KMS-11 (cell line): Measurements from ENCODE around the gene UROS.

Experiments
- H2AFZ ChIP-seq: fragments of 200-600 bp; sonication (generic); 2 replicates; pipeline ENCODE4 v1.6.1; 2016; ENCODE audit warnings: antibody characterized with exemption, mixed run types, low read depth
- H3K27ac ChIP-seq: fragments of 200-600 bp; sonication (generic); 2 replicates; pipeline ENCODE4 v1.6.1; 2016; ENCODE audit warnings: mild to moderate bottlenecking, mixed run types
- H3K27me3 ChIP-seq: fragments of 200-600 bp; sonication (generic); 2 replicates; pipeline ENCODE4 v1.6.1; 2017; ENCODE audit warnings: mild to moderate bottlenecking, low read depth, mixed run types, moderate library complexity; ENCODE audit not compliant: insufficient read depth
- H3K36me3 ChIP-seq: fragments of 200-600 bp; sonication (generic); 2 replicates; pipeline ENCODE4 v1.6.1; 2017; ENCODE audit warnings: mild to moderate bottlenecking, mixed run types; ENCODE audit not compliant: insufficient read depth
- H3K4me1 ChIP-seq: fragments of 200-600 bp; sonication (generic); 2 replicates; pipeline ENCODE4 v1.6.1; 2016; ENCODE audit warnings: mild to moderate bottlenecking, low read depth, mixed run types; ENCODE audit not compliant: poor library complexity, severe bottlenecking
- H3K4me2 ChIP-seq: fragments of 200-600 bp; sonication (generic); 2 replicates; pipeline ENCODE4 v1.7.0; 2016; ENCODE audit warnings: mild to moderate bottlenecking, mixed run types
- H3K4me3 ChIP-seq: fragments of 200-600 bp; sonication (generic); IDR thresholded peaks from 2 replicates; pipeline ENCODE4 v1.6.1; 2017; ENCODE audit warnings: low read depth, low read length, mixed read lengths; ENCODE audit not compliant: insufficient read depth
- H3K79me2 ChIP-seq: fragments of 200-600 bp; sonication (generic); 2 replicates; pipeline ENCODE4 v1.6.1; 2016; ENCODE audit warnings: low read depth, mixed run types; ENCODE audit not compliant: insufficient read depth
- H3K9ac ChIP-seq: fragments of 200-600 bp; sonication (generic); 2 replicates; pipeline ENCODE4 v1.6.1; 2016; ENCODE audit warnings: mild to moderate bottlenecking, mixed run types
- H4K20me1 ChIP-seq: fragments of 200-600 bp; sonication (generic); 2 replicates; pipeline ENCODE4 v1.6.1; 2016; ENCODE audit warnings: mild to moderate bottlenecking, mixed run types; ENCODE audit not compliant: insufficient read depth
- CTCF ChIP-seq: fragments of 200-600 bp; sonication (generic); conservative IDR thresholded peaks from 2 replicates; pipeline ENCODE4 v1.6.1; 2017; ENCODE audit warnings: low read depth, mild to moderate bottlenecking, antibody characterized with exemption, low read length, moderate library complexity, mixed read lengths

Gene UROS

DNA sequence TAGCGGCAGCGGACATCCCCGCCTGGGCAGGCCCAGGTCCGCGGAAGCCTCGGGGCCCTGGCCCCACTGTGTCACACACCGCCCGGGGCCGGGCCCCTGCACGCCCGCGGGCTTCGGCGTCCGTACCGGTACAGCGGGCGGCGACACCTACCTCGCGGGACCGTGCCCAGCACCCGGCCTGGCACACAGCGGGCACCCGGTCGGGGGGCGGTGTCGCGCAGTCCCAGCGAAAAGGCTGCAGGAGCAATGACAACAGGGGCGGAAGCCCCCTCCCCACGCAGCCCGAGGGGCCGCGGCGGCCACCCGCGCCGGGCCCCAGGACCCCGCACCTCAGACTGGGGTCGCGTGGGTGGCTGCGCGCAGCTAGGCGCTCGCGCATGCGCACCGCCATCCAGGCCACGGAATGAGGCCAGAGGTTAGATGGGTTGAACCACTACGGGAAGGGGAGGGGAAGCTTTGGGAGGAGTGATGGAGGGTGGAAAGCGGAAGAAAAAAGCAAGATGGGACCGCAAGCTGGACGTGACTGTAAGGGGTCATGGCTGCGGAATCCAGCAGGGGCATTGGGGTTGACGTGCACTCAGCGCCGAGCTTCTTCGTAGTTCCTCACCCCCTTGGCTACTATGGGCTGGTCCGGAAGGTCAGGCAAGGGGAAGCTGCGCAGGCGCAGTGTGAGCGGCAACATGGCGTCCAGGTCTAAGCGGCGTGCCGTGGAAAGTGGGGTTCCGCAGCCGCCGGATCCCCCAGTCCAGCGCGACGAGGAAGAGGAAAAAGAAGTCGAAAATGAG, at the start of gene UROS, which contains the start of gene BCCIP:
TSS of gene UROS (minus strand) at position 381 of the 785 bp plus-strand sequence. CDS start 6,759 bp downstream, outside the sequence.
TSS of gene BCCIP (plus strand) at position 669 of the 785 bp plus-strand sequence. CDS start at position 681, 12 bp downstream.
- peaks cover 40% of the 10 kb centered on the region for H3K79me2 ChIP-seq
- peak within 1 kb of the TSS; percentile 80 for H3K27ac ChIP-seq
- peak within 1 kb of the TSS; percentile 85 for H3K9ac ChIP-seq
- peak within 1 kb of the TSS; percentile 94 for H2AFZ ChIP-seq
- H4K20me1 ChIP-seq = no peaks in the 10 kb centered on the region; the same call in 1 of the 2 replicates
- H3K27me3 ChIP-seq = no peaks in the 10 kb centered on the region
- no peak within 1 kb of the TSS for H3K4me3 ChIP-seq
- H3K36me3 ChIP-seq = no peaks in the 10 kb centered on the region
- H3K4me2 ChIP-seq = peak within 1 kb of the TSS; percentile 93
- no peak for TF ChIP-seq CTCF
- H3K4me1 ChIP-seq = peaks cover 27% of the 10 kb centered on the region

DNA sequence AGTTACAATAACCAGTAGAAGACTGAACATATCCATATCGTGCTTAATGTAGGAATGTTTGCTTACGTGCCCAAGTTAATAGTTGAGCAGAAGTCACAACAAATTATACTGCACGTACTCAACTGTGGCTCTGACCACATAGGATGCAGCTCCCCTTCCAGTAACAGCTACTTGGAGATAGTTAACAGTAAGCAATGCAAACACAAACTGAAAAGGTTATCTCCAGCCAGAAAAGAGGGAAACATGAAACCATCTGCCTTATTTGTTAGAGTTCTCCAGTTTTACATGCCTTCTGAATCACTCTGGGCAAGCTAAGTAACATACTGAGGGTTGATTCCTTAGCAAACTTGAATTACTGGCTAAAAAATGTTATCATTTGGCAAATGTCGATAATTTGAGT, 48.3 kb upstream of the UROS start:
- Histone ChIP-seq H3K4me3 (no peak overlapping the region), H3K36me3 (no peaks in the 10 kb centered on the region), H4K20me1 (no peaks in the 10 kb centered on the region), H3K4me1 (no peaks in the 10 kb centered on the region), H3K79me2 (no peaks in the 10 kb centered on the region), H3K9ac (no peak overlapping the region), H3K4me2 (no peak overlapping the region), H3K27me3 (no peaks in the 10 kb centered on the region), H3K27ac (no peak overlapping the region), H2AFZ (no peak overlapping the region)
- no peak for TF ChIP-seq CTCF

- no peak overlapping the region for H3K9ac ChIP-seq
- H3K4me1 ChIP-seq = no peaks in the 10 kb centered on the region
- H3K36me3 ChIP-seq = no peaks in the 10 kb centered on the region
- no peak overlapping the region for H2AFZ ChIP-seq
- no peaks in the 10 kb centered on the region for H3K27me3 ChIP-seq
- no peak overlapping the region for H3K4me2 ChIP-seq
- H3K4me3 ChIP-seq = no peak overlapping the region
- TF ChIP-seq CTCF = peak; percentile 83
- no peaks in the 10 kb centered on the region for H4K20me1 ChIP-seq
- no peak overlapping the region for H3K27ac ChIP-seq
- H3K79me2 ChIP-seq = no peaks in the 10 kb centered on the region
Observed at GRCh38 chr10:125868372-125868975, 45.4 kb upstream of the UROS start.

DNA sequence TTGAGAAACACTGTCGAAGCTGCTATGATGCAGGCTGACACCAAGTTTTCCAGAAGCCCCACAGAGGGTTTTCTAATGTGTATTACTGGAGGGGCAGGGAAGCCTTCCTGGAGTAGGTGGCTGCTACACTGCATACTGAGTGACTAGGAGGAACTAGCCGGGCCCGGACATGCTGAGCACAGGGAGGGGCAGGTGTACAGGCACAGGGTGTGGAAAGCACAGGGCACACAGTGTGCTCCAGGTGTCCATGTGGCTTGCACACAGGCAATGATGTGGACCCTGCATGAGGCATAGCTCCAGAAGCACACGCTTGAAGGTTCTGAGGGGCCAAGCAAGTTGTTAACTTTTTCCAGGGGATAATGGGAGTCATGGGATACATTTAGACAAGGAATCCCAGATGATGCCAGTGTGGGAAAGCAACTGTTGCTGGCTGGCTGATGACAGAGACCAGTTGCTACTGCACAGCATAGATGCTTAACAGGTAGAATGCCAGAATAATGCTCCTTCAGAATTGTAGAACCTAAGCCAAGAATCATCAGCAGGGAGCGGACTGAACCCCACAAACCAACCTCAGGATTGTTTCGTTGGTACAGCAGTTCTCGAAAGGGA, 43.5 kb upstream of the UROS start:
- no peaks in the 10 kb centered on the region for H3K79me2 ChIP-seq
- no peaks in the 10 kb centered on the region for H3K36me3 ChIP-seq
- no peaks in the 10 kb centered on the region for H3K4me1 ChIP-seq
- no peak overlapping the region for H3K9ac ChIP-seq
- H4K20me1 ChIP-seq = no peaks in the 10 kb centered on the region
- no peak overlapping the region for H3K4me2 ChIP-seq
- H3K4me3 ChIP-seq = no peak overlapping the region
- H3K27me3 ChIP-seq = no peaks in the 10 kb centered on the region
- no peak for TF ChIP-seq CTCF
- H2AFZ ChIP-seq = no peak overlapping the region
- H3K27ac ChIP-seq = no peak overlapping the region
